ENCODE measurements around the gene DLG5.

The DLG5 gene

DNA sequence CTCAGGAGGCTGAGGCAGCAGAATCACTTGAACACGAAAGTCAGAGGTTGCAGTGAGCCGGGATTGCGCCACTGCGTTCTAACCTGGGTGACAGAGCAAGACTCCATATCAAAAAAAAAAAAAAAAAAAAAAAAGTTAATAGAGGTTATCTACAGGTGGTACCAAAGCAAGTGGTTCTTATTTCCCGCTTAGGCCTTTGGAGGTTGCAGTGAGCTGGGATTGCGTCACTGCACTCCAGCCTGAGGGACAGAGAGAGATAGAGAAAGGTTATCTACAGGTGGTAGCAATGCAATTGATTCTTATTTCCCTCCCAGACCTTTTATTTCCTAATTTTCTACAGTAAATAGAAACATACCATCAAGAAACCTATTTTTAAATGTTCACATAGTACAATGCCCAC, 98.2 kb downstream of the DLG5 start:
- Histone ChIP-seq H3K36me3 (ENCODE audit: control insufficient read depth, insufficient read depth, low read length) (peaks cover 8% of the 10 kb centered on the region), H3K27me3 (replicated peaks; ENCODE audit: control insufficient read depth, insufficient read depth, low read length) (no peaks in the 10 kb centered on the region), H3K4me3 (replicated peaks; ENCODE audit: low read depth, low read length) (no peak overlapping the region)
- TF ChIP-seq, protein P1, sequence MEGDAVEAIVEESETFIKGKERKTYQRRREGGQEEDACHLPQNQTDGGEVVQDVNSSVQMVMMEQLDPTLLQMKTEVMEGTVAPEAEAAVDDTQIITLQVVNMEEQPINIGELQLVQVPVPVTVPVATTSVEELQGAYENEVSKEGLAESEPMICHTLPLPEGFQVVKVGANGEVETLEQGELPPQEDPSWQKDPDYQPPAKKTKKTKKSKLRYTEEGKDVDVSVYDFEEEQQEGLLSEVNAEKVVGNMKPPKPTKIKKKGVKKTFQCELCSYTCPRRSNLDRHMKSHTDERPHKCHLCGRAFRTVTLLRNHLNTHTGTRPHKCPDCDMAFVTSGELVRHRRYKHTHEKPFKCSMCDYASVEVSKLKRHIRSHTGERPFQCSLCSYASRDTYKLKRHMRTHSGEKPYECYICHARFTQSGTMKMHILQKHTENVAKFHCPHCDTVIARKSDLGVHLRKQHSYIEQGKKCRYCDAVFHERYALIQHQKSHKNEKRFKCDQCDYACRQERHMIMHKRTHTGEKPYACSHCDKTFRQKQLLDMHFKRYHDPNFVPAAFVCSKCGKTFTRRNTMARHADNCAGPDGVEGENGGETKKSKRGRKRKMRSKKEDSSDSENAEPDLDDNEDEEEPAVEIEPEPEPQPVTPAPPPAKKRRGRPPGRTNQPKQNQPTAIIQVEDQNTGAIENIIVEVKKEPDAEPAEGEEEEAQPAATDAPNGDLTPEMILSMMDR (IDR thresholded peaks at IDR 0.05; ENCODE audit: insufficient read depth, low read length, poor library complexity, severe bottlenecking) = no peak
- DNase-seq (ENCODE audit: extremely low read depth, insufficient read length) = no peak

DNA sequence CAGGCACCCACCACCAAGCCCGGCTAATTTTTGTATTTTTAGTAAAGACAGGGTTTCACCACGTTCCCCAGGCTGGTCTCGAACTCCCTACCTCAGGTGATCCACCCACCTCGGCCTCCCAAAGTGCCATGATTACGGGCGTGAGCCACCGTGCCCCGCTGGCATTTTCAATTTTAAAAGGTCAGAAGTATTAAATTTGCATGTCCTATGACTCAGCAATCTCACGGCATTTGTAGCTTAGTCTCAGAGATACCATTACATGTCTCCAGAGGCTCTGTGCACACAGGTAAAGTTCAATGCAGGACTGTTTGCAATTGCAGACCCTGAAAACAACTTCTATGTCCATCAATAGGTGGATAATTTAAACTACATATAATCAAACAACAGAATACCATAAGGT, 99.2 kb downstream of the DLG5 start:
- DNase-seq (ENCODE audit: extremely low read depth, insufficient read length) = no peak
- TF ChIP-seq, protein P1 (IDR thresholded peaks at IDR 0.05; ENCODE audit: insufficient read depth, low read length, poor library complexity, severe bottlenecking) = no peak
- peaks cover 8% of the 10 kb centered on the region for H3K36me3 ChIP-seq (ENCODE audit: control insufficient read depth, insufficient read depth, low read length)
- no peak overlapping the region for H3K4me3 ChIP-seq (replicated peaks; ENCODE audit: low read depth, low read length)
- no peaks in the 10 kb centered on the region for H3K27me3 ChIP-seq (replicated peaks; ENCODE audit: control insufficient read depth, insufficient read depth, low read length)

DNA sequence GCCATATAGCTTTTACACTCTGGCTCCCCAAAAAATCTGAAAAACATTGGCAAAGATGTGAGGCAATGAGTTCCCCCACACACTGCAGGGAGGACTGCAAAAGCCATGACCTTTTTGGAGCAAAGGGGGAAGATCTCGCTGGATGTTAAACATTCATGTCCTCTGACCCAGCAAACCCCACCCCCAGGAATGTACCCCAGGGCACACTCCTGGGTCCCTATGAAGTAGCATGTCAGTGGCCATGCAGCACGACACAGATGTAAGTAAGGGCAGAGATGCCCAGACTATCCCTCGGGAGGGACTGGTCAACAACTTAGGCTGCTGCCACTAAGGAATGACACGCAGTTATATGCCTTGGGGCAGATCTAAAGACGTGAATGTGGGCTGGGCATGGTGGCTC, 100.6 kb downstream of the DLG5 start:
- Histone ChIP-seq H3K36me3 (ENCODE audit: control insufficient read depth, insufficient read depth, low read length) (peaks cover 13% of the 10 kb centered on the region), H3K4me3 (replicated peaks; ENCODE audit: low read depth, low read length) (no peak overlapping the region), H3K27me3 (replicated peaks; ENCODE audit: control insufficient read depth, insufficient read depth, low read length) (no peaks in the 10 kb centered on the region)
- TF ChIP-seq, protein P1 (IDR thresholded peaks at IDR 0.05; ENCODE audit: insufficient read depth, low read length, poor library complexity, severe bottlenecking) = no peak
- no peak for DNase-seq (ENCODE audit: extremely low read depth, insufficient read length)

DNA sequence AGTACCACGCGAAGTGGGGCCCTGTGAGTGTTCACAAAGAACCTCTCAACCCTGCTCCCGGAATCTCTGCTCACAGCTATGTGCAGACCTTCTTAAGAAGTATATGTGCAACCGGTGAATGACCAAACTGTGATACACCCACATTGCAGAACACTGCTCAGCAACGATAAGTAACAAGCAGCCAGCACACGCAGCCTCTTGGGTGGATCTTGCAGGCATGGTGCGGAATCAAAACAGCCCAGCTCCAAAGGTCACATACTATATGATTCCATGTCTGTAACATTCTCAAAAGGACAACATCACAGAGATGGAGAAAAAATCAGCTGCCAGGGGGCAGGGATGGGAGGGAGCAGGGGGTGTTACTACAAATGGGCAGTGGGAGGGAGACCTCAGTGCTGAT, 101.6 kb downstream of the DLG5 start:
- Histone ChIP-seq H3K4me3 (replicated peaks; ENCODE audit: low read depth, low read length) (no peak overlapping the region), H3K36me3 (ENCODE audit: control insufficient read depth, insufficient read depth, low read length) (peaks cover 11% of the 10 kb centered on the region), H3K27me3 (replicated peaks; ENCODE audit: control insufficient read depth, insufficient read depth, low read length) (no peaks in the 10 kb centered on the region)
- no peak for DNase-seq (ENCODE audit: extremely low read depth, insufficient read length)
- TF ChIP-seq, protein P1 (IDR thresholded peaks at IDR 0.05; ENCODE audit: insufficient read depth, low read length, poor library complexity, severe bottlenecking) = no peak

DNA sequence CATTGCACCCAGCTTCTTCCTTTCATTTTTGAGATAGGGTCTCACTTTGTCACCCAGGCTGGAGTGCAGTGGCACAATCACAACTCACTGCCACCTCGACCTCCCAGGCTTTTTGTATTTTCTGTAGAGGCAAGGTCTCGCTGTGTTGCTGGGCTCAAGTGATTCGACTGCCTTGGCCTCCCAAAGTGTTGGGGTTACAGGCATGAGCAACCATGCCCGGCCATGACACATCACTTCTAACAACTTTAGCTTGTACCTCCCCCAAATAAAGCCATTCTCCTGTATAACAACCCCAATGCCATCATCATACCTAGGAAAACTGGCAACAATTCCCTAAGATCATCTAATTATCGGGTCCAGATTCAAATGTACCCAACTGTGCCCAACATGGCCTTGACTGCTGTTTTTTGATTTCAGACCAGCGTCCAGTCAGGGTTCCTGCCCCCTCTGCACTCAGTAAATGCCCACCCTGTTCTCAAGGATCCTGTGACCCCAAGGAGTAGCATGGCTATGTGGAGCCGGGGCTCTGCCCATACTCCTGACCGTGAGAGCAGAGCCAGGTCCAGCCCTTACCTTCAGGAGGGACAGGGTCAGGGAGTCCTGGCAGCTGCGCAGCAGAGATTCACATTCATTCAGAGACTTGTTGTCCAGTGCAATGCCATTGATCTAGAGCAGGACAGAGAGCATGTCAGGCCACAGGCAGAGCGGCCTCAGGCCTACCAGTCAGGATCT, 102.6 kb downstream of the DLG5 start:
- TF ChIP-seq, protein P1 (IDR thresholded peaks at IDR 0.05; ENCODE audit: insufficient read depth, low read length, poor library complexity, severe bottlenecking) = no peak
- H3K36me3 ChIP-seq (ENCODE audit: control insufficient read depth, insufficient read depth, low read length) = peaks cover 9% of the 10 kb centered on the region
- no peak for DNase-seq (ENCODE audit: extremely low read depth, insufficient read length)
- no peaks in the 10 kb centered on the region for H3K27me3 ChIP-seq (replicated peaks; ENCODE audit: control insufficient read depth, insufficient read depth, low read length)
- no peak overlapping the region for H3K4me3 ChIP-seq (replicated peaks; ENCODE audit: low read depth, low read length)

DNA sequence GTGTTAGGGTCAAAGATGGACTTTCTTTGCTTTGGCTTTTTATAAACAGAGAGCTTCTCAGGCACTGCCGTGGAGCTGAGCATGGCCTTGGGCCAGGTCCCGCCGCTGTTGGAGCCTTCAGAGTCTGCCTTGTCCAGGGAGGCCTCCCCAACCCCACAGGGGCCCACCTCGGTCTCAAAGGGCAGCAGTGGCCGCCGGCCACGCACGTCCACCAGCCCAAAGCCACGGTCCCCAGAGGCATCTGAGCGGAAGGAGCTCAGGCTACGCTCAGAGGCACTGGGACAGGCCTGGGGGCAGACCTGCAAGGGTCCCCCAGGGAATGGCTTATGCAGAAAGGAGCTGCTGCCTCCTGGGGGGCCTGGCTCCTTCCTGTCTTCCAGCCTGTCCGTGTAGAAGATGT, 105.0 kb downstream of the DLG5 start:
- peaks cover 12% of the 10 kb centered on the region for H3K36me3 ChIP-seq (ENCODE audit: control insufficient read depth, insufficient read depth, low read length)
- no peaks in the 10 kb centered on the region for H3K27me3 ChIP-seq (replicated peaks; ENCODE audit: control insufficient read depth, insufficient read depth, low read length)

More for the DNA sequence above, 105.0 kb downstream of the DLG5 start:
- no peak for DNase-seq (ENCODE audit: extremely low read depth, insufficient read length)
- TF ChIP-seq, protein P1 (IDR thresholded peaks at IDR 0.05; ENCODE audit: insufficient read depth, low read length, poor library complexity, severe bottlenecking) = no peak
- H3K4me3 ChIP-seq (replicated peaks; ENCODE audit: low read depth, low read length) = no peak overlapping the region

All from GM06990 (cell line).